PFSK-1 (cell line): ENCODE results near the gene OSTF1.

Experiments used
- FOXP2 ChIP-seq: optimal IDR thresholded peaks from 2 replicates; pipeline ENCODE3; 2011; ENCODE audit warnings: borderline replicate concordance, control low read depth, inconsistent platforms; ENCODE audit not compliant: insufficient read depth; ENCODE audit errors: extremely low read length, extremely low read depth
- POLR2AphosphoS5 ChIP-seq: IDR thresholded peaks from 2 replicates; pipeline ENCODE4 v1.6.1; 2012; ENCODE audit warnings: low read depth, mild to moderate bottlenecking, control low read depth, low read length, moderate library complexity
- SIN3A ChIP-seq: IDR thresholded peaks from 2 replicates; pipeline ENCODE4 v1.6.1; 2012; ENCODE audit warnings: mild to moderate bottlenecking, low read length, moderate library complexity, borderline replicate concordance; ENCODE audit not compliant: insufficient read depth
- TAF1 ChIP-seq: IDR thresholded peaks from 2 replicates; pipeline ENCODE4 v1.6.1; 2012; ENCODE audit warnings: low read length, control low read depth, borderline replicate concordance; ENCODE audit not compliant: insufficient read depth
- TF ChIP-seq, protein P1 (sequence below), 2 experiments: IDR thresholded peaks; 2 replicates each; pipeline versions ENCODE4 v1.6.1 to v1.8.0; 2011 to 2012; ENCODE audit warnings: low read depth in 2 of 2, low read length in 2 of 2, control low read depth in 1 of 2, inconsistent platforms in 1 of 2, mild to moderate bottlenecking in 1 of 2, moderate library complexity in 1 of 2; ENCODE audit not compliant: insufficient read depth in 1 of 2

The OSTF1 gene

DNA sequence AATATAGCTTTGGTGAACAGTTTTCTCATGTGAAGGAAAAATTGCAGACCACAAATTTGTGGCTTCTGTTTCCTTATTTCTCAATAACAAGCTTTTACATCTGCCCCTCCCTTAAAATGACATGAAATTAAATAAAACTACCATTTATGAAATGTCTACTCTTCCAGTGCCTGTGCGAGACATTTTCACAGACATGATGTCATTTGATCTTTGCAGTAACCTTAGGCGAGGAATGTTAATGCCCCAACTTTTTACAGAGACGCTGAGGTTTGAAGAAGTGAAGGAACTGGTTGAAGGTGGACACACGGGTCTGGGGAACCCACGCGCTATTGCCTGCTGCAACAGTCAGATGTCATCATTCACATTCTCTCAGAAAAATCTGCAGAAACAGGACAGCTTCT, 61.5 kb downstream of the OSTF1 start:
- TF ChIP-seq FOXP2, result no peak

DNA sequence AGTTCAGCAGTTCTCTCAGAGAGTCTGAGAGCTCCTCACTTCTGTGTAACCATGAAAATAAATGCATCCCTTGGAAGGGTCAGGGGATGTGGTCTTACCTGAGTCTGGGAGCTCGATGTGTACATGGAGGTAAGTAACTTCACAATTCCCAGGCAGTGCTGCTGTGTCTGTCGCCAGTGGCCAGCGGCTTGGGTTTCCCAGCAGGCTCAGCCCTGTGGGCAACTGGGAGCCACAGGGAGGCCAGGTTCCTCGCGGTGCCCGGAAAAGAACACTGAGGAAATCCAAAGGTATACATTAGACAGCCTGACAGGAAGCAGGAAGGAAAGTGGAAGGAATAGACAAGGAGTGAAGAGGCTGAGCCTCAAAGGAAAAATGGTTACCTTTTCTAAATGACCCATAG, 62.2 kb downstream of the OSTF1 start:
- TF ChIP-seq, protein P1, sequence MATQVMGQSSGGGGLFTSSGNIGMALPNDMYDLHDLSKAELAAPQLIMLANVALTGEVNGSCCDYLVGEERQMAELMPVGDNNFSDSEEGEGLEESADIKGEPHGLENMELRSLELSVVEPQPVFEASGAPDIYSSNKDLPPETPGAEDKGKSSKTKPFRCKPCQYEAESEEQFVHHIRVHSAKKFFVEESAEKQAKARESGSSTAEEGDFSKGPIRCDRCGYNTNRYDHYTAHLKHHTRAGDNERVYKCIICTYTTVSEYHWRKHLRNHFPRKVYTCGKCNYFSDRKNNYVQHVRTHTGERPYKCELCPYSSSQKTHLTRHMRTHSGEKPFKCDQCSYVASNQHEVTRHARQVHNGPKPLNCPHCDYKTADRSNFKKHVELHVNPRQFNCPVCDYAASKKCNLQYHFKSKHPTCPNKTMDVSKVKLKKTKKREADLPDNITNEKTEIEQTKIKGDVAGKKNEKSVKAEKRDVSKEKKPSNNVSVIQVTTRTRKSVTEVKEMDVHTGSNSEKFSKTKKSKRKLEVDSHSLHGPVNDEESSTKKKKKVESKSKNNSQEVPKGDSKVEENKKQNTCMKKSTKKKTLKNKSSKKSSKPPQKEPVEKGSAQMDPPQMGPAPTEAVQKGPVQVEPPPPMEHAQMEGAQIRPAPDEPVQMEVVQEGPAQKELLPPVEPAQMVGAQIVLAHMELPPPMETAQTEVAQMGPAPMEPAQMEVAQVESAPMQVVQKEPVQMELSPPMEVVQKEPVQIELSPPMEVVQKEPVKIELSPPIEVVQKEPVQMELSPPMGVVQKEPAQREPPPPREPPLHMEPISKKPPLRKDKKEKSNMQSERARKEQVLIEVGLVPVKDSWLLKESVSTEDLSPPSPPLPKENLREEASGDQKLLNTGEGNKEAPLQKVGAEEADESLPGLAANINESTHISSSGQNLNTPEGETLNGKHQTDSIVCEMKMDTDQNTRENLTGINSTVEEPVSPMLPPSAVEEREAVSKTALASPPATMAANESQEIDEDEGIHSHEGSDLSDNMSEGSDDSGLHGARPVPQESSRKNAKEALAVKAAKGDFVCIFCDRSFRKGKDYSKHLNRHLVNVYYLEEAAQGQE (IDR thresholded peaks at IDR 0.05; ENCODE audit: insufficient read depth in 1 of 2, low read depth in 2 of 2, low read length in 2 of 2), result no peak
- no peak for TF ChIP-seq TAF1
- no peak for TF ChIP-seq FOXP2
- no peak for TF ChIP-seq POLR2AphosphoS5
- TF ChIP-seq SIN3A, result no peak

DNA sequence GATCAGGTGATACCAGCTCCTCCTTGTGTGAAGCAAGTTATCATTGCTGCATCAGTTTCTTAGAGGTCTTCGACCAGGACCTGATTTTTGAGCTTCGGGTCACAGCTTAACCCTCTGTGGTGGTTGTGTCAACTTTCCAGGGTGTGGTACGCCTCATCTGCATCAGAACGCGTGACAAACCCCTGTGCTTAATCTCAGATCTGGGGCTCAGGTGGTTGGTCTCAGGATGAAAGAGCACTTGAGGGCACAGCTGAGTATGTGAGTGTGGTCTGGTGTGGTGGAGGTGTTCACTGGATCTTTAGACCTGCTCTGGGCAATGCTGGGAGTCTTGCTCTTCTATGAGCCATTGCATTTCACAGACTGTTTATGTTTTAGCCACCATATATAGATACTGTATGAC, 64.1 kb downstream of the OSTF1 start:
- TF ChIP-seq POLR2AphosphoS5 (no peak), TAF1 (no peak), FOXP2 (no peak), SIN3A (no peak)
- TF ChIP-seq, protein P1 (IDR thresholded peaks at IDR 0.05; ENCODE audit: insufficient read depth in 1 of 2, low read depth in 2 of 2, low read length in 2 of 2), result no peak

DNA sequence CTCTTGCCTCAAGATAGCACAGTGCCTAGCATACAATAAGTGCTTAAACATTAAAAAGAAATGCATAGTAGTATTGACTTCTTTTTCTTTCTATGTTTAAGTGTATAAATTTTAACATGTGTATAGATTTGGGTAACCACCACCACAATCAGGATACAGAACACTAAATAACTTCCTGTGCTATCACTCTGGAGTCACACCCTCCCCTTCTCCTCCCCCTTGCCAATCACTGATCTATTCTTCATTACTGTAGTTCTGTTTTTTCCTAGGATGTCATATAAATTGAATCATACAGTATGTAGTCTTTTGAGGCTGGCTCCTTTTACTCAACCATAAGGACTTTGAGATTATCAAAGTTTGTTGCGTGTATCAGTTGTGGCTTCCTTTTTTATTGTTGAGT, 68.5 kb downstream of the OSTF1 start:
- TF ChIP-seq SIN3A, result no peak
- TF ChIP-seq, protein P1 (IDR thresholded peaks at IDR 0.05; ENCODE audit: insufficient read depth in 1 of 2, low read depth in 2 of 2, low read length in 2 of 2), result no peak
- TF ChIP-seq POLR2AphosphoS5, result no peak
- TF ChIP-seq TAF1, result no peak
- no peak for TF ChIP-seq FOXP2

DNA sequence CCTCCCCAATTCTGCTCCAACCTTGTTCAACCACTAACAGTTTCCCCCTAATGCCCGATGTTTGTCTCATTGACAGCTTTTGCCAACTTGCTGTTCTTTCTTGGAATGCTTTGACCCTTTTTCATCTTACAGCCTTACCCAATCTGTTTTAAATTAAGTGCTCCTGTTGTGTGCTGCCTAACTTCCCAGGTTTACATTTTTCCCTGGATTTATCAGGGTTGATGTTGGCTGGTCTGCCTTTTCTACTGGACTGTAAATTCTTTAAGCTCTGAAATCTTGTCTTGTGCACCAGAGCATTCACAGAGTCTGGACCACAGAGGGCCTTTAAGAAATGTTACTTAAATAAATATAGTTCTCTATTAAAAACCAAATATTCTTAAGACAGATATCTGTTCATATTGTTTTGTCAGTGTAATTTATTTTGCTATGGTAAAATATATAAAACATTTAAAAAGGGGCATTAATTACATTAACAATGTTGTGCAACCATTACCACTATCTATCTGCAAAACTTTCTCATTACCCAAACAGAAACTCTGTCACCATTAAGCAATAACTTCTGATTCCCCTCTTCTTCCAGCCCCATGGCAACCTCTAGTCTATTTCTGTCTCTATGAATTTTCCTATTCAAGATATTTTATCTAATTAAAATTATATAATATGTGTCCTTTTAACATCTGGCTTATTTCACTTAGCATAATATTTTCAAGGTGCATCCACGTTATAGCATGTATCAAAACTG, 73.0 kb downstream of the OSTF1 start:
- TF ChIP-seq FOXP2 (no peak), SIN3A (no peak), TAF1 (no peak)

DNA sequence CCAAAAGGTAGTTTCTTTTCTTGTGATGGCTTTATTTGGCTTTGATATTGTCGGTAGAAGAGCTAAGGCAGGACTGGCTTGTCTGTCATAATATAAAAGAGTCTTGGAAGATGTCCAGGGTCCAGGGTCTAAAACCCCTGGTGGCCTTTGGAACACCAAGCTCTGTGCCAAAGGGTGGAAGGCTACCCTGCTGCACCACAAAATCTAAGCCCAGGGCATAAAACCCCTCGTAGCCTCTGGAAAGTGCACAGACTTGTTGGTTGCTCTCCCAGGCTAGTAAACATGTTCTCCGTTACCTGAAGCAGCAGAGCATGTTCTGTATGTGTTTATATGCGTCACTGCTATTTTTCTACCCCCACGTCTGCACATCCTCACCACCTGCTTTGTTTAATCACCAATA, 75.5 kb downstream of the OSTF1 start:
- no peak for TF ChIP-seq SIN3A
- TF ChIP-seq, protein P1 (IDR thresholded peaks at IDR 0.05; ENCODE audit: insufficient read depth in 1 of 2, low read depth in 2 of 2, low read length in 2 of 2), result no peak
